ENCODE measurements around the gene ZBTB12.

ZBTB12 gene

GRCh38 chr6:31897612-31898382 is 4.1 kb downstream of the ZBTB12 start, which contains the start of gene EHMT2:
EHMT2 (minus strand) TSS chr6:31897698; CDS start chr6:31897677, 21 bp downstream.
- peak; percentile 92 for DNase-seq (ENCODE audit: low spot score)
- in situ Hi-C loops (cut with MboI; ENCODE audit: low sequenced_read_pairs, unreplicated experiment): no loop called here
- TF ChIP-seq CTCF (IDR thresholded peaks at IDR 0.05; ENCODE audit: borderline replicate concordance, control extremely low read depth, extremely low read depth, insufficient read depth, missing control alignments): peak; percentile 9

DNA sequence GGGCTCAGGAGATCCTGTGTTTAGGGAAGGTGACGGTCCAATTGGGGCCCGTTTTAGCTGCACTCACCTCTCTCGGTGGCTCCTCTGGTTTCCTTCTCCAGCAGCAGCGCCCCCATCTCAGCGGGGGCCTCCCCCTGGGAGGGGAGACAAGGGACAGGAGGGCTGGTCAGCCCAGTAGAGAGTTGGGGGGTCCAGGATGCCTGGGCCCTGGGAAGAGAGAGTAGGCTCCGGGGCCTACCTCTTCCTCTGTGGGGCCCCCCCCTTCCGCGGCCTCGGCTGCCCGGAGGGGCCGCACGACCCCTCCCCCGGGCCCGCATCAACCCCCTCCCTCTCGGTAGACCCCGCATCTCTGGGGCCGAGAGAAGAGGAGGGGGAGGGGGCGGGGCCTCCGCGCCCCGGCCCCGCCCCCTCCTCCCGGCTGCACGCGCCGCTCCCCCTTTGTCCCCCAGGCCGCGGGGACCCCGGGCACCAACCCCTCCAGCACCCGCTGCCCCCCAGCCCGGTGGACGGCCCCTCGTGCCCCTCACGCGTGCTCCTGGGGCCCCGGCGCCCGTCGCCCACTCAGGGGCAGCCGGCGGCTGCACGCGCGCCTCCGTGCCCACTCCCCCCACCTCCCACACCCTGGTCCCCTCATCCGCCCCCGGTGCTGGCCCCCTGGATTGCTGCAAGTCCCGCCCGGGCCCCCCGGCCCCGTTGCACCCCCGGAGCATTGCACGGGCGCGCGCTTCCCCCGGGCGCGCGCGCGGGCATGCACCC is 4.9 kb downstream of the ZBTB12 start:
- no peak for TF ChIP-seq CTCF (IDR thresholded peaks at IDR 0.05; ENCODE audit: borderline replicate concordance, control extremely low read depth, extremely low read depth, insufficient read depth, missing control alignments)
- in situ Hi-C loops (cut with MboI; ENCODE audit: low sequenced_read_pairs, unreplicated experiment): no loop called here
- no peak for DNase-seq (ENCODE audit: low spot score)

DNA sequence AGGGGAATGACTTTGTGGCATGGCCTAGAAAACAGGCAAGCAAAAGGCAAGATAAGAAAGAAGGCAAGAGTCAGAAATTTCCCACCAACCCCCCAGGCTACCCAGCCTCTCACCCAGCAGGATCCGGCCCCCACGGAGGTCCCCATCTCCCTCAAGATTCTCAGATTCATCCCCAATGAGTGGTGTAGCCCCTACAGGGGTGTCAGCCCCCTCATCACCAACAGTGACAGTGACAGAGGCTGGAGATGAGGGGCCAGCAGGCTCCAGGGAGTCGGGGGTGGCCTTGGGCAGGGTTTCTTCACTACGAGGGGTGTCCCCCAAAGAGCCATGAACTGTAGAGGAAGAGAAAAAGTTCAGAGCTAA is 5.4 kb downstream of the ZBTB12 start:
- in situ Hi-C loops (cut with MboI; ENCODE audit: low sequenced_read_pairs, unreplicated experiment): no loop called here
- DNase-seq (ENCODE audit: low spot score): no peak
- TF ChIP-seq CTCF (IDR thresholded peaks at IDR 0.05; ENCODE audit: borderline replicate concordance, control extremely low read depth, extremely low read depth, insufficient read depth, missing control alignments): no peak

- in situ Hi-C loops (cut with MboI; ENCODE audit: low sequenced_read_pairs, unreplicated experiment): no loop called here
- no peak for TF ChIP-seq CTCF (IDR thresholded peaks at IDR 0.05; ENCODE audit: borderline replicate concordance, control extremely low read depth, extremely low read depth, insufficient read depth, missing control alignments)
Measured at GRCh38 chr6:31892821-31893220, 9.1 kb downstream of the ZBTB12 start.

GRCh38 chr6:31889331-31889972 is 12.4 kb downstream of the ZBTB12 start:
- no peak for DNase-seq (ENCODE audit: low spot score)
- no peak for TF ChIP-seq CTCF (IDR thresholded peaks at IDR 0.05; ENCODE audit: borderline replicate concordance, control extremely low read depth, extremely low read depth, insufficient read depth, missing control alignments)
- in situ Hi-C loops (cut with MboI; ENCODE audit: low sequenced_read_pairs, unreplicated experiment): no loop called here

More at GRCh38 chr6:31892821-31893220, 9.1 kb downstream of the ZBTB12 start:
- DNase-seq (ENCODE audit: low spot score): no peak
